Fibroblast of the aortic adventitia (primary cell): ENCODE data around the gene ABLIM1. TPM values are rescaled to one million over a fixed set of nuclear protein-coding genes. Genes with fewer than 3 reads are reported as not detected.

Source experiments
- DNase-seq: peaks from one replicate; pipeline ENCODE4 v3.0.0-alpha.2; 2010; ENCODE audit warnings: low read depth
- H3K4me3 ChIP-seq: 2 replicates; pipeline ENCODE4 v1.5.1; 2011; ENCODE audit warnings: low read depth, mild to moderate bottlenecking, control low read depth, low read length, moderate library complexity
- total RNA-seq: library from RNA; depleted of rRNA; stranded (reverse); fragments of >200 nt; gene quantifications from 2 replicates; pipeline ENCODE4 v1.2.3, GENCODE V29; 2012; ENCODE audit warnings: low replicate concordance
- TF ChIP-seq, protein P1 (sequence below): IDR thresholded peaks from 2 replicates; pipeline ENCODE4 v1.5.1; 2011; ENCODE audit warnings: mild to moderate bottlenecking, low read length, control low read depth, inconsistent platforms; ENCODE audit not compliant: insufficient read depth

The ABLIM1 gene
- total RNA-seq, 1 donor, result 36.1 TPM

DNA sequence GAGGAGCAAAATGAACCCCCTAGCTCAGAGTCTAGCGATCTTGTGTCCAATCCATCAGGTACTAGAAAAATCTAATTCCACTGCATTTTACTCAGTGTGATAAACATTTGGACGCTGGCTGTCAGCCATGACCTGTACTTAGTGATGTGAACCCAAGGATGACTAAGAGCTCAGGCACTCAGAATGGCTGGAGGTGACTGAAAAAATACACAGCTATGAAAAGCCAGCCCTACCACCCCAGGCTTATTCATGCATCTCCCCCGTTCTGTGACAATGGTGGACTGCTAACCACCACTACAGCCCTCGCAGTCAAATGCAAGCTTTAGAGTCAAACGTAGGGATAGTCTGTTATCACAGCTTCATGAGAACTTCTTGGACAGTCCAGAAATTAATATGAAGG is 268.6 kb downstream of the ABLIM1 start:
- H3K4me3 ChIP-seq, result no peak overlapping the region
- DNase-seq, result no peak
- TF ChIP-seq, protein P1, sequence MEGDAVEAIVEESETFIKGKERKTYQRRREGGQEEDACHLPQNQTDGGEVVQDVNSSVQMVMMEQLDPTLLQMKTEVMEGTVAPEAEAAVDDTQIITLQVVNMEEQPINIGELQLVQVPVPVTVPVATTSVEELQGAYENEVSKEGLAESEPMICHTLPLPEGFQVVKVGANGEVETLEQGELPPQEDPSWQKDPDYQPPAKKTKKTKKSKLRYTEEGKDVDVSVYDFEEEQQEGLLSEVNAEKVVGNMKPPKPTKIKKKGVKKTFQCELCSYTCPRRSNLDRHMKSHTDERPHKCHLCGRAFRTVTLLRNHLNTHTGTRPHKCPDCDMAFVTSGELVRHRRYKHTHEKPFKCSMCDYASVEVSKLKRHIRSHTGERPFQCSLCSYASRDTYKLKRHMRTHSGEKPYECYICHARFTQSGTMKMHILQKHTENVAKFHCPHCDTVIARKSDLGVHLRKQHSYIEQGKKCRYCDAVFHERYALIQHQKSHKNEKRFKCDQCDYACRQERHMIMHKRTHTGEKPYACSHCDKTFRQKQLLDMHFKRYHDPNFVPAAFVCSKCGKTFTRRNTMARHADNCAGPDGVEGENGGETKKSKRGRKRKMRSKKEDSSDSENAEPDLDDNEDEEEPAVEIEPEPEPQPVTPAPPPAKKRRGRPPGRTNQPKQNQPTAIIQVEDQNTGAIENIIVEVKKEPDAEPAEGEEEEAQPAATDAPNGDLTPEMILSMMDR, result no peak

DNA sequence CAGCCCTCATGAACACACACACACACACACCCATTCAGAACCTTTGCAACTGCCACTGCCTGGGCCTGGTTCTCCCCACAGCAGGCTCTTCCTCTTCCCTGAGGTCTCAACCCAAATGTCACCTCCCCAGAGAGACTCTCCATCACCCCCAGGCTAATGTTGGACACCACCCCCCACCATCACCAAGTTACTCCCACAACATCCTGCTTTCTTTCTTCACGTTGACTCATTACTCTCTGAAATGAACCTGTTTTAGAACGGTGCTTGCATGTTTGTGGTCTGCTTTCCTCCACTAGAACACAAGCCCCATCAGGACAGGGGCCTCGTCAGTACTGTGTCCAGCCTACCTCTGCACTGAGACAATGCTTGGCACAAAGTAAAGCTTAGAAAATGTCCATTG is 269.8 kb downstream of the ABLIM1 start:
- TF ChIP-seq, protein P1, result no peak
- H3K4me3 ChIP-seq, result no peak overlapping the region
- DNase-seq, result no peak

DNA sequence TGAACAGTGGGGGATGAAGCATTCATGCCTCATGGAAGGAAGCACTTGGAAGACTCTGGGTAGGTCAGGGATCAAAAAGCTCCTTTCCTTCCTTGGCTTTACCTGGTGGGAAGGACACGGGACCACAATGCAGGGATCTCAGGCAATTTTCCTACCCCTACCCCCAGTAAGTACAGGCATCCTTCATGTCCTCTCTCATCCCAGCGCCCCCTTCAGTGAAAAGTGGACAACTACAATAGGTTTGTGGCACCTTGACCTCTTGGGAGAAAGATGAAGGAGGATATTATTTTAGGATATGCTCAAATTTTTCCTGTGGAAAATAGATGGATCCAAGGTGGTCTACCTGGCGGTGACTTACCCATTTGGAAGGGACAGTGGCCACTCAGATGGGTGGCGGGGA is 270.3 kb downstream of the ABLIM1 start:
- no peak for DNase-seq
- TF ChIP-seq, protein P1, result no peak
- no peak overlapping the region for H3K4me3 ChIP-seq

DNA sequence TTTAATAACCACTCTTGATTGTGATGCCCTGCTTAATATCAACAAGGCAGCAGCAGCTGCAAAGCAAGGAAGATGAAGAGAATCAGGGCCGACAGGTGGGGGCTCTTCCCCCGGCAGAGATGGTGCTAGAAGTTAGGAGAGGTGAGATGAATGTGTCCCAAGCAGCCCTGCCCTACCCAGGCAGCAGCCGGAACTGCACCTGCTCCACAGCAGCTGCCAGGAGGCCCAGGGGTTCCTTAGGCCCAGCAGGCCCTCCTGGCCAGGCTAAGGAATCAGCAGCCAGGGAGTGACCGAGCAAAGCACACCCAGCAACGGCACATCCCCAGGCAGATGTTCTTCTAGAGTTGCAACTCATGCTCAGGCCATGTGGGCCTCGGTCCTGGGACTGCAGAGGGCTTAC is 271.6 kb downstream of the ABLIM1 start:
- DNase-seq, result no peak
- no peak overlapping the region for H3K4me3 ChIP-seq
- TF ChIP-seq, protein P1, result no peak

DNA sequence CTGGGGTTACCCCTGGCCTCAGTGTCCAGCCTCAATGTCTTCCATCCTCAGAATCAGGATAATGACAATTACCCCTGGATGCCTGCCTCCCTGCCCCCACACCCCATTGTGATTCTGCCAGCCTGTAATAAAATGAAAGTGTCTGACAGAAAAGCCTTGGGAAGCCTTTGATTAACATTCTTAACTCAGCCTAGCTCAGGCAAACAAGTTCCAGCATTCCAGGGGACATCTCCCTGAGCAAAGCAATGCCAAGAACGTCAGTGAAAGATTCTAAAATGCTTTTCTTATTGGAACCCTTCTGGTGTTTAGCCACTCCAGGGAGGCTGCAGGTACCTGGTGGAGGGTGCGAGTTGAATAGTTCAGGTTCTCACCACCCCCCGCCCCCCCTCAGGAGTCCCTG is 272.5 kb downstream of the ABLIM1 start:
- no peak overlapping the region for H3K4me3 ChIP-seq
- no peak for DNase-seq
- TF ChIP-seq, protein P1, result no peak

DNA sequence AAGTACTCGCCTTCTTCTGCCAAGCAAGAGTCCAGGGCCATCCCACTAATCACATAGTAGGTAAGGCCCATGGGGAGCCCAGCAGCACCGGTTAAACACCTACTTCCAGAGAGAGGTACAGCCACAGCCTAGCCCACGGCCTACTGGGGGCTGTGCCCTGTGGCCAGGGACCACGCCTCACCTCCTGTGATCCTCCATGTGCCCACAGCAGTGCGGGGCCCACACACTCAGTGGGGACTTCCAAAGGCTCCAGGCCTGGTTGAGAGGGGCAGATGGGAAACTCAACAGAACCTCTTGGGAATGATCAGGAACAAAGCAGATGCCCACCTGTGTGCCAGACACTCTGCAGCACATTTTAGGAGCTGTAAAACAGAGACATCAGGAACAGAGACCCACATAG is 273.5 kb downstream of the ABLIM1 start:
- H3K4me3 ChIP-seq, result no peak overlapping the region
- no peak for DNase-seq
- TF ChIP-seq, protein P1, result no peak

DNA sequence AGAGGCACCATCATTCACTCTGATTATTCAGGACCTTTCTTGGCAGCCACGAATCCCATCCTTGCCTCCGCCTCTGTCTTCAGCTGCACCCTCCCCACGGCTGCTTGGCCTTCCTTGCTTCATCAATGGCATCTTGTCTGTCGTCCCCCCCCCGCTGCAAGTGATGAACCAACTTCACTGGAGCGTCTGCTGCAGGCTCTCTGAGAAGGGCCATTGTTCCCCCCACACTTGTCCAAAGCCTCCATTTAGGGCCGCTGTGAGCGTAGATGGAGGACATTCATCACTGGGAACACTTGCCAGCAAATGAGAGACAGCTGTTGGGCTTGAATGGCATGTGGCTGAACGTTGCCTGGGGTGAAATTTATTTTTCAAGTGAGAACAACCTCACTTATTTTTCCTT is 273.9 kb downstream of the ABLIM1 start:
- TF ChIP-seq, protein P1, result no peak
- DNase-seq, result no peak
- H3K4me3 ChIP-seq, result no peak overlapping the region
